ENCODE data around the gene XAB2.

GRCh38 chr19:7669641-7670040, 40.3 kb upstream of the XAB2 start:
- TF ChIP-seq CTCF (IDR thresholded peaks at IDR 0.05) = no peak
- no peak for TF ChIP-seq POLR2A (IDR thresholded peaks at IDR 0.05)

Measured in Peyer's patch (tissue), 4 donors.